H1 (cell line): ENCODE data around the gene RND3. TPM values are rescaled to one million over a fixed set of nuclear protein-coding genes. Genes with fewer than 3 reads are reported as not detected.

Experiments used
- EGR1 ChIP-seq: IDR thresholded peaks from 2 replicates; pipeline ENCODE4 v1.6.1; 2011; ENCODE audit warnings: low read depth, low read length, borderline replicate concordance
- EP300 ChIP-seq, 2 experiments: IDR thresholded peaks; 1 replicate in 1 of 2; 2 replicates in 1 of 2; pipeline ENCODE4 v1.6.1; 2011 to 2012; ENCODE audit warnings: low read depth in 2 of 2, low read length in 2 of 2, mild to moderate bottlenecking in 2 of 2, borderline replicate concordance in 1 of 2, inconsistent platforms in 1 of 2, moderate library complexity in 1 of 2
- PHF8 ChIP-seq: fragments of 200-600 bp; sonication (generic); conservative IDR thresholded peaks from 2 replicates; pipeline ENCODE4 v1.7.1; 2012; ENCODE audit warnings: low read depth, mild to moderate bottlenecking, inconsistent platforms, low read length, moderate library complexity
- TBP ChIP-seq: IDR thresholded peaks from 2 replicates; pipeline ENCODE4 v1.6.1; 2011; ENCODE audit warnings: low read depth, low read length, improper control_type of control experiment
- polyA plus RNA-seq, 7 experiments: library from polyadenylated mRNA; depleted of rRNA in 3 of 7; stranded (reverse) in 5 of 7; unstranded in 2 of 7; fragments of >200 nt in 5 of 7; fragments of 200-250 nt in 2 of 7; gene quantifications; 1 replicate in 5 of 7; 2 replicates in 1 of 7; 4 replicates in 1 of 7; pipeline versions ENCODE4 v1.2.1 to v1.2.3, GENCODE V29; 2011 to 2013; ENCODE audit warnings: missing spikeins in 2 of 7, mixed read lengths in 2 of 7
- total RNA-seq: library from RNA; stranded (reverse); fragmentation: NEBNext Ultra II Directional; extraction: Animal tissue kit (Norgen Biotek cat#: 25700); gene quantifications from 2 replicates; pipeline ENCODE4 v1.2.1, GENCODE V29; 2021
- TF ChIP-seq, protein P1 (sequence below): IDR thresholded peaks from 2 replicates; pipeline ENCODE4 v1.6.1; 2012; ENCODE audit warnings: low read length, inconsistent platforms

The RND3 gene
- total and polyA plus RNA-seq, 2 of the 8 experiments (the other 6 are each of a cell fraction or from before 2014, with no cell fraction given): 12.2 to 25.6 TPM

DNA sequence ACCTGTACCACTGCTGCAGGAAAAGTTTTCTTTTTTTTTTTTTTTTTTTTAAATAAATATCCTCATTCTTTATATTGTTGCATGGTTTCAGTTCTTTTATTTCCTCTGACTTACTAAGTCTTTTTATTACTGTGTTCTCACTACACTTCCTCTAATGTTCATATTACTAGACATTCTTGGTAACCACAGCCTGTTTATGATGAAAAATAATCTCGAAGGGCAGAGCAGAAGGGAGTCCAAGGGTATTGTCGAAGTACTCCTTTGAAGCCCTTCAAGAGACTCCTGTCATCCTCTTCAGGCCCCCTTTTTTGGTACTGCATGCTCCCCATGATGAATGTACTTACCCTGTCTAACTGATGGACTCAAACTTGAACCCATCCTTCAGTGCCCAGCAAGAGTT is 61.2 kb downstream of the RND3 start (continued):
- TF ChIP-seq TBP (no peak), EP300 (IDR thresholded peaks at IDR 0.05; ENCODE audit: borderline replicate concordance in 1 of 2, low read depth in 2 of 2, low read length in 2 of 2) (no peak), PHF8 (no peak), EGR1 (no peak)
- TF ChIP-seq, protein P1, sequence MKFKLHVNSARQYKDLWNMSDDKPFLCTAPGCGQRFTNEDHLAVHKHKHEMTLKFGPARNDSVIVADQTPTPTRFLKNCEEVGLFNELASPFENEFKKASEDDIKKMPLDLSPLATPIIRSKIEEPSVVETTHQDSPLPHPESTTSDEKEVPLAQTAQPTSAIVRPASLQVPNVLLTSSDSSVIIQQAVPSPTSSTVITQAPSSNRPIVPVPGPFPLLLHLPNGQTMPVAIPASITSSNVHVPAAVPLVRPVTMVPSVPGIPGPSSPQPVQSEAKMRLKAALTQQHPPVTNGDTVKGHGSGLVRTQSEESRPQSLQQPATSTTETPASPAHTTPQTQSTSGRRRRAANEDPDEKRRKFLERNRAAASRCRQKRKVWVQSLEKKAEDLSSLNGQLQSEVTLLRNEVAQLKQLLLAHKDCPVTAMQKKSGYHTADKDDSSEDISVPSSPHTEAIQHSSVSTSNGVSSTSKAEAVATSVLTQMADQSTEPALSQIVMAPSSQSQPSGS: no peak
